ENCODE data around the gene TRMT2B.
"Not testable (repeated sequence)": the region's sequence is repeated elsewhere in the genome, so short reads cannot be mapped to it uniquely, and the experiment has no call there.

Gene TRMT2B

GRCh38 chrX:101051549-101052302 is at the start of gene TRMT2B:
Gene TRMT2B (minus strand): TSS chrX:101052111. CDS start chrX:101042289, 9,822 bp downstream.
- peak; percentile 65 for DNase-seq

- DNase-seq: peak; percentile 88
Measured at GRCh38 chrX:101097546-101098453, 45.9 kb upstream of the TRMT2B start, which contains the start of gene CENPI. Gene CENPI (plus strand): TSS chrX:101098204. CDS start chrX:101101071, 2,867 bp downstream.

GRCh38 chrX:101091817-101092216 is 39.9 kb upstream of the TRMT2B start:
- DNase-seq: no peak

GRCh38 chrX:101081231-101081630 is 29.3 kb upstream of the TRMT2B start:
- DNase-seq: no peak

- no peak for DNase-seq
Measured at GRCh38 chrX:101080326-101081124, 28.6 kb upstream of the TRMT2B start.

- DNase-seq: no peak
Measured at GRCh38 chrX:101079736-101080270, 27.9 kb upstream of the TRMT2B start.

GRCh38 chrX:101078716-101079598 is 27.0 kb upstream of the TRMT2B start, which contains the start of gene TMEM35A:
Gene TMEM35A (plus strand): TSS chrX:101078879. CDS start chrX:101079003, 124 bp downstream.
- no peak for DNase-seq

GRCh38 chrX:101071582-101071981 is 19.7 kb upstream of the TRMT2B start:
- no peak for DNase-seq

- no peak for DNase-seq
Measured at GRCh38 chrX:101062176-101062575, 10.3 kb upstream of the TRMT2B start.

GRCh38 chrX:101057093-101057714 is 5.3 kb upstream of the TRMT2B start:
- DNase-seq: no peak

GRCh38 chrX:101056551-101056950 is 4.6 kb upstream of the TRMT2B start:
- DNase-seq: not testable (repeated sequence)

GRCh38 chrX:101051153-101051548 is 760 bp downstream of the TRMT2B start:
- no peak for DNase-seq

GRCh38 chrX:101040197-101040596 is 11.7 kb downstream of the TRMT2B start:
- DNase-seq: no peak

- DNase-seq: no peak
Measured at GRCh38 chrX:101037231-101037630, 14.7 kb downstream of the TRMT2B start.

GRCh38 chrX:101029665-101030064 is 22.2 kb downstream of the TRMT2B start:
- DNase-seq: no peak

GRCh38 chrX:101028562-101028961 is 23.3 kb downstream of the TRMT2B start:
- no peak for DNase-seq

- no peak for DNase-seq
Measured at GRCh38 chrX:101025126-101025525, 26.8 kb downstream of the TRMT2B start.

- DNase-seq: no peak
Measured at GRCh38 chrX:101022020-101022419, 29.9 kb downstream of the TRMT2B start.

- DNase-seq: not testable (repeated sequence)
Measured at GRCh38 chrX:101012031-101012430, 39.9 kb downstream of the TRMT2B start.

GRCh38 chrX:101009090-101009489 is 42.8 kb downstream of the TRMT2B start:
- DNase-seq: no peak

GRCh38 chrX:100999451-100999850 is 52.5 kb downstream of the TRMT2B start:
- DNase-seq: no peak

All from activated CD4-positive, alpha-beta T cell treated with anti-CD3 and anti-CD28 coated beads for 1 hour (primary cell).